Endothelial cell of umbilical vein (primary cell): ENCODE results near the gene TPCN2. TPM values are rescaled to one million over a fixed set of nuclear protein-coding genes. Genes with fewer than 3 reads are reported as not detected.

ENCODE experiments used
- BruUV-seq: library from RNA; stranded (reverse); fragments of 400-500 nt; replicated peaks from 2 replicates; lab custom pipeline; 2021; lab: Mats Ljungman, UMichigan
- CTCF ChIA-PET: fragments of 300-600, 350-600 bp; sonication (Branson Sonifier 250); formaldehyde crosslinking; loops from one replicate; lab custom pipeline; 2021; ENCODE audit warnings: antibody characterized with exemption, inconsistent platforms; lab: Charles Lee
- POLR2A ChIA-PET: fragments of 300-600, 350-600 bp; sonication (Branson Sonifier 250); formaldehyde crosslinking; loops from one replicate; lab custom pipeline; 2021; ENCODE audit warnings: antibody characterized with exemption, inconsistent platforms; lab: Charles Lee
- DNase-seq: peaks from one replicate; pipeline ENCODE4 v3.0.0-alpha.2; 2011; ENCODE audit warnings: low read depth, low spot score
- FAIRE-seq: peaks from 2 replicates; lab custom pipeline; 2011; peaks lifted over from hg19 to GRCh38; lab: Jason Lieb, UNC
- H2AFZ ChIP-seq: 2 replicates; pipeline ENCODE4 v1.6.0; 2012; ENCODE audit warnings: low read depth, low read length, control low read depth, inconsistent platforms
- H3K27ac ChIP-seq: 2 replicates; pipeline ENCODE4 v1.5.1; 2011; ENCODE audit warnings: low read depth, mild to moderate bottlenecking, control low read depth, low read length, moderate library complexity; ENCODE audit not compliant: insufficient read depth
- H3K27me3 ChIP-seq, 2 experiments: 2 replicates each; pipeline versions ENCODE4 v1.6.0 to v1.6.1; 2011; ENCODE audit warnings: low read length in 2 of 2, mixed read lengths in 1 of 2; ENCODE audit not compliant: control insufficient read depth in 2 of 2, insufficient read depth in 2 of 2
- H3K36me3 ChIP-seq, 2 experiments: 2 replicates in 1 of 2; 3 replicates in 1 of 2; pipeline ENCODE4 v1.5.1; 2011; ENCODE audit warnings: low read length in 2 of 2, mild to moderate bottlenecking in 1 of 2, moderate library complexity in 1 of 2; ENCODE audit not compliant: control insufficient read depth in 2 of 2, insufficient read depth in 2 of 2; ENCODE audit errors: extremely low read depth in 1 of 2
- H3K4me1 ChIP-seq: 3 replicates; pipeline ENCODE4 v1.5.1; 2011; ENCODE audit warnings: mild to moderate bottlenecking, low read length; ENCODE audit not compliant: control insufficient read depth, insufficient read depth; ENCODE audit errors: extremely low read depth
- H3K4me2 ChIP-seq: 2 replicates; pipeline ENCODE4 v1.6.1; 2011; ENCODE audit warnings: low read length, control low read depth, mixed read lengths; ENCODE audit not compliant: insufficient read depth
- H3K4me3 ChIP-seq, 3 experiments: fragments of 200-600 bp in 1 of 3; sonication (generic), shearing (Covaris generic) in 1 of 3; replicated peaks in 1 of 3; 2 replicates each; pipeline ENCODE4 v1.5.1; 2011 to 2016; ENCODE audit warnings: control low read depth in 3 of 3, low read length in 3 of 3, mild to moderate bottlenecking in 2 of 3, inconsistent platforms in 1 of 3, low read depth in 1 of 3, moderate library complexity in 1 of 3; ENCODE audit not compliant: insufficient read depth in 1 of 3
- H3K79me2 ChIP-seq: 2 replicates; pipeline ENCODE4 v1.6.0; 2012; ENCODE audit warnings: low read length, inconsistent platforms; ENCODE audit not compliant: control insufficient read depth, insufficient read depth
- H3K9ac ChIP-seq: replicated peaks from 2 replicates; pipeline ENCODE3; 2011; ENCODE audit warnings: low read length, control low read depth; ENCODE audit not compliant: insufficient read depth; ENCODE audit errors: extremely low read depth
- H3K9me1 ChIP-seq: replicated peaks from 3 replicates; pipeline ENCODE4 v1.6.0; 2011; ENCODE audit warnings: mild to moderate bottlenecking, low read length; ENCODE audit not compliant: control insufficient read depth, insufficient read depth; ENCODE audit errors: extremely low read depth
- H3K9me3 ChIP-seq: replicated peaks from 2 replicates; pipeline ENCODE4 v1.5.1; 2012; ENCODE audit warnings: low read length, inconsistent platforms; ENCODE audit not compliant: control insufficient read depth, insufficient read depth
- H4K20me1 ChIP-seq: replicated peaks from 2 replicates; pipeline ENCODE3; 2011; ENCODE audit warnings: mild to moderate bottlenecking, low read length; ENCODE audit not compliant: control insufficient read depth, insufficient read depth; ENCODE audit errors: extremely low read depth
- EZH2 ChIP-seq: IDR thresholded peaks from 2 replicates; pipeline ENCODE4 v1.6.1; 2012; ENCODE audit warnings: borderline replicate concordance, low read depth, mild to moderate bottlenecking, moderate library complexity, low read length, inconsistent platforms; ENCODE audit not compliant: severe bottlenecking
- FOS ChIP-seq: IDR thresholded peaks from 2 replicates; pipeline ENCODE4 v1.6.1; 2011; ENCODE audit warnings: mild to moderate bottlenecking, low read length, moderate library complexity, borderline replicate concordance; ENCODE audit not compliant: insufficient read depth
- GATA2 ChIP-seq: IDR thresholded peaks from 2 replicates; pipeline ENCODE4 v1.7.0; 2011; ENCODE audit warnings: low read depth, mild to moderate bottlenecking, moderate library complexity, mixed read lengths, low read length; ENCODE audit not compliant: insufficient read length, insufficient read depth
- JUN ChIP-seq: IDR thresholded peaks from 2 replicates; pipeline ENCODE4 v1.6.1; 2011; ENCODE audit warnings: borderline replicate concordance, low read depth; ENCODE audit not compliant: insufficient read length, insufficient read depth
- POLR2A ChIP-seq: IDR thresholded peaks from 2 replicates; pipeline ENCODE4 v1.6.1; 2012; ENCODE audit warnings: low read depth, mild to moderate bottlenecking, control low read depth, low read length
- POLR2AphosphoS5 ChIP-seq: IDR thresholded peaks from 2 replicates; pipeline ENCODE4 v1.6.1; 2012; ENCODE audit warnings: low read depth, mild to moderate bottlenecking, control low read depth, low read length, moderate library complexity; ENCODE audit not compliant: insufficient read depth
- dilution Hi-C: fragments of 300-500 bp; cut with MboI; formaldehyde crosslinking; loops from one replicate; pipeline ENCODE4 v1.15.0; 2019; ENCODE audit warnings: low sequenced_read_pairs; ENCODE audit not compliant: extremely low pct_ligation_motif_present
- intact Hi-C: fragments of 100-400 bp; cut with micrococcal nuclease; formaldehyde crosslinking; loops from one replicate; pipeline ENCODE4 v1.10.0; 2022
- polyA plus RNA-seq, 4 experiments: library from polyadenylated mRNA; depleted of rRNA in 3 of 4; stranded (reverse) in 3 of 4; unstranded in 1 of 4; fragments of >200 nt; gene quantifications; 2 replicates each; pipeline versions ENCODE4 v1.2.1 to v1.2.3, GENCODE V29; 2011 to 2012; ENCODE audit warnings: missing spikeins in 1 of 4
- total RNA-seq: library from RNA; stranded (reverse); gene quantifications from 2 replicates; pipeline ENCODE4 v1.2.3, GENCODE V29; 2021
- TF ChIP-seq, protein P1 (sequence below): IDR thresholded peaks from 2 replicates; pipeline ENCODE4 v1.6.1; 2011; ENCODE audit not compliant: insufficient read depth, insufficient read length
- TF ChIP-seq, protein P2 (sequence below), 2 donors: IDR thresholded peaks; 1 replicate in 1 of 2; 2 replicates in 1 of 2; pipeline ENCODE4 v1.5.1; 2011; ENCODE audit warnings: low read length in 2 of 2, mild to moderate bottlenecking in 2 of 2, moderate library complexity in 2 of 2, control low read depth in 1 of 2, inconsistent platforms in 1 of 2, low read depth in 1 of 2; ENCODE audit not compliant: insufficient read depth in 1 of 2; ENCODE audit errors: extremely low read depth in 1 of 2

The TPCN2 gene
- total and polyA plus RNA-seq, 2 donors (not counting 3 experiments of a cell fraction or from before 2014, with no cell fraction given), result 10.3 to 13.4 TPM

DNA sequence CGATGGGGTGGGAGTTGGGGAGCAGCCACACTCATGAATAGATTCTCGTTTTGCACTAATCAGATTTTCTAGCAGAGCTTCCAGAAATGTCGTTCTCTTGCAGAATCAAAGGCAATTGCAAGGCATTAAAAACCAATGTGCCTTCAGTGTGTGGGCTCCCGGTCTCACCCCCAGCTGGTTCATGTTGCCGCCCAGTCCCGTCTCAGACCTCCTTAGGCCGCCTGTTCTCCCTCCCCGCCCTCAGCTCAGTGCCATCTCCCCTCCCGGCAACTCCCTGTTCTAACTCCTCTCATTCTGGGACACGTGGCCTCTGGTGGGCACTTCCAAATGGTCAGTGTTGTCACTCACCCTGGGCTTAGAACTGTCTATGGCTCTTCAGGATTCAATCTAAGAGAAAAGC is 64.5 kb downstream of the TPCN2 start:
- H3K9me3 ChIP-seq, result no peaks in the 10 kb centered on the region
- peaks cover 0 to 6% of the 10 kb centered on the region in 2 experiments for H3K27me3 ChIP-seq
- H3K4me1 ChIP-seq, result no peaks in the 10 kb centered on the region
- no peak overlapping the region for H3K9ac ChIP-seq
- no peaks in the 10 kb centered on the region for H3K36me3 ChIP-seq
- DNase-seq (no peak), FAIRE-seq (no peak)
- H2AFZ ChIP-seq, result no peak overlapping the region
- TF ChIP-seq, protein P1, sequence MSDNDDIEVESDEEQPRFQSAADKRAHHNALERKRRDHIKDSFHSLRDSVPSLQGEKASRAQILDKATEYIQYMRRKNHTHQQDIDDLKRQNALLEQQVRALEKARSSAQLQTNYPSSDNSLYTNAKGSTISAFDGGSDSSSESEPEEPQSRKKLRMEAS, result no peak
- no peak for TF ChIP-seq POLR2AphosphoS5
- no peak for TF ChIP-seq POLR2A
- no peak for TF ChIP-seq FOS
- TF ChIP-seq JUN, result no peak
- TF ChIP-seq EZH2, result no peak
- no peak for TF ChIP-seq GATA2
- TF ChIP-seq, protein P2, sequence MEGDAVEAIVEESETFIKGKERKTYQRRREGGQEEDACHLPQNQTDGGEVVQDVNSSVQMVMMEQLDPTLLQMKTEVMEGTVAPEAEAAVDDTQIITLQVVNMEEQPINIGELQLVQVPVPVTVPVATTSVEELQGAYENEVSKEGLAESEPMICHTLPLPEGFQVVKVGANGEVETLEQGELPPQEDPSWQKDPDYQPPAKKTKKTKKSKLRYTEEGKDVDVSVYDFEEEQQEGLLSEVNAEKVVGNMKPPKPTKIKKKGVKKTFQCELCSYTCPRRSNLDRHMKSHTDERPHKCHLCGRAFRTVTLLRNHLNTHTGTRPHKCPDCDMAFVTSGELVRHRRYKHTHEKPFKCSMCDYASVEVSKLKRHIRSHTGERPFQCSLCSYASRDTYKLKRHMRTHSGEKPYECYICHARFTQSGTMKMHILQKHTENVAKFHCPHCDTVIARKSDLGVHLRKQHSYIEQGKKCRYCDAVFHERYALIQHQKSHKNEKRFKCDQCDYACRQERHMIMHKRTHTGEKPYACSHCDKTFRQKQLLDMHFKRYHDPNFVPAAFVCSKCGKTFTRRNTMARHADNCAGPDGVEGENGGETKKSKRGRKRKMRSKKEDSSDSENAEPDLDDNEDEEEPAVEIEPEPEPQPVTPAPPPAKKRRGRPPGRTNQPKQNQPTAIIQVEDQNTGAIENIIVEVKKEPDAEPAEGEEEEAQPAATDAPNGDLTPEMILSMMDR (IDR thresholded peaks at IDR 0.05; ENCODE audit: extremely low read depth in 1 of 2, insufficient read depth in 1 of 2, low read depth in 1 of 2, low read length in 2 of 2), result no peak
- BruUV-seq, result no TSS peak
- no peak overlapping the region for H3K4me2 ChIP-seq
- POLR2A ChIA-PET, result no interaction called here
- no peaks in the 10 kb centered on the region for H3K79me2 ChIP-seq
- H3K9me1 ChIP-seq, result no peaks in the 10 kb centered on the region
- CTCF ChIA-PET, result interaction anchor here (1.6 to 1.8 kb wide), 2 partner anchors 18 to 557 kb away, joined by 4 read pairs; no protein-coding TSS in a partner anchor
- no peak overlapping the region for H3K4me3 ChIP-seq
- H3K27ac ChIP-seq, result no peak overlapping the region
- dilution Hi-C loops, result loop anchor here (25.0 kb wide), 1 partner anchor 549 kb away; no protein-coding TSS in a partner anchor
- intact Hi-C loops, result no loop called here
- H4K20me1 ChIP-seq, result no peaks in the 10 kb centered on the region
